Mucosa of stomach (tissue), 1 donor: ENCODE measurements around the gene BCDIN3D.
A peak's percentile ranks its signal among the peaks of the same experiment; 100 is the strongest.
"Not testable (repeated sequence)": the region's sequence is repeated elsewhere in the genome, so short reads cannot be mapped to it uniquely, and the experiment has no call there.

Experiments
- H3K27me3 ChIP-seq: one replicate; pipeline ENCODE4 v1.7.0; 2013; ENCODE audit warnings: mild to moderate bottlenecking, low read length; ENCODE audit not compliant: control insufficient read depth, insufficient read depth
- H3K36me3 ChIP-seq: one replicate; pipeline ENCODE4 v1.7.0; 2013; ENCODE audit warnings: low read length; ENCODE audit not compliant: control insufficient read depth, insufficient read depth
- H3K4me1 ChIP-seq: one replicate; pipeline ENCODE4 v1.7.0; 2013; ENCODE audit warnings: mild to moderate bottlenecking, low read length; ENCODE audit not compliant: control insufficient read depth, insufficient read depth
- H3K4me3 ChIP-seq: one replicate; pipeline ENCODE4 v1.7.0; 2013; ENCODE audit warnings: low read length
- H3K9ac ChIP-seq: one replicate; pipeline ENCODE4 v1.7.0; 2013; ENCODE audit warnings: mild to moderate bottlenecking, low read length, moderate library complexity
- H3K9me3 ChIP-seq: one replicate; pipeline ENCODE4 v1.7.0; 2013; ENCODE audit warnings: mild to moderate bottlenecking, low read length, moderate library complexity; ENCODE audit not compliant: control insufficient read depth
- donor health status: Pancreatic carcinoma.

BCDIN3D gene

GRCh38 chr12:49873361-49873934 lies 30.5 kb upstream of the BCDIN3D start:
- Histone ChIP-seq H3K36me3 (no peaks in the 10 kb centered on the region), H3K4me1 (peaks cover 14% of the 10 kb centered on the region), H3K4me3 (no peak overlapping the region), H3K9me3 (no peaks in the 10 kb centered on the region), H3K27me3 (no peaks in the 10 kb centered on the region), H3K9ac (no peak overlapping the region)

GRCh38 chr12:49872781-49873181 lies 29.9 kb upstream of the BCDIN3D start:
- no peak overlapping the region for H3K9ac ChIP-seq
- H3K4me1 ChIP-seq, result peaks cover 18% of the 10 kb centered on the region
- no peak overlapping the region for H3K4me3 ChIP-seq
- H3K9me3 ChIP-seq, result no peaks in the 10 kb centered on the region
- H3K36me3 ChIP-seq, result no peaks in the 10 kb centered on the region
- H3K27me3 ChIP-seq, result no peaks in the 10 kb centered on the region

- Histone ChIP-seq H3K9ac (no peak overlapping the region), H3K9me3 (no peaks in the 10 kb centered on the region), H3K27me3 (no peaks in the 10 kb centered on the region), H3K4me3 (no peak overlapping the region), H3K4me1 (peaks cover 22% of the 10 kb centered on the region), H3K36me3 (no peaks in the 10 kb centered on the region)
Measured at GRCh38 chr12:49872381-49872780, 29.5 kb upstream of the BCDIN3D start.

- H3K4me1 ChIP-seq, result peaks cover 28% of the 10 kb centered on the region
- H3K9me3 ChIP-seq, H3K27me3 ChIP-seq, H3K9ac ChIP-seq, H3K36me3 ChIP-seq, H3K4me3 ChIP-seq: not testable (repeated sequence)
Measured at GRCh38 chr12:49871811-49872251, 28.9 kb upstream of the BCDIN3D start.

- Histone ChIP-seq H3K27me3 (no peaks in the 10 kb centered on the region), H3K9me3 (no peaks in the 10 kb centered on the region), H3K4me1 (peaks cover 29% of the 10 kb centered on the region), H3K4me3 (no peak overlapping the region), H3K9ac (no peak overlapping the region), H3K36me3 (no peaks in the 10 kb centered on the region)
Measured at GRCh38 chr12:49871263-49871561, 28.3 kb upstream of the BCDIN3D start.

GRCh38 chr12:49870501-49871262 lies 27.8 kb upstream of the BCDIN3D start:
- no peak overlapping the region for H3K9ac ChIP-seq
- H3K36me3 ChIP-seq, result no peaks in the 10 kb centered on the region

GRCh38 chr12:49869816-49870500 lies 27.1 kb upstream of the BCDIN3D start:
- Histone ChIP-seq H3K9me3 (no peaks in the 10 kb centered on the region), H3K4me3 (no peak overlapping the region), H3K9ac (no peak overlapping the region), H3K36me3 (no peaks in the 10 kb centered on the region), H3K4me1 (peaks cover 29% of the 10 kb centered on the region), H3K27me3 (no peaks in the 10 kb centered on the region)

More at GRCh38 chr12:49870501-49871262, 27.8 kb upstream of the BCDIN3D start:
- no peaks in the 10 kb centered on the region for H3K27me3 ChIP-seq
- H3K9me3 ChIP-seq, result no peaks in the 10 kb centered on the region
- peaks cover 29% of the 10 kb centered on the region for H3K4me1 ChIP-seq
- no peak overlapping the region for H3K4me3 ChIP-seq

- Histone ChIP-seq H3K27me3 (no peaks in the 10 kb centered on the region), H3K36me3 (no peaks in the 10 kb centered on the region), H3K4me1 (peaks cover 29% of the 10 kb centered on the region), H3K9ac (no peak overlapping the region), H3K9me3 (no peaks in the 10 kb centered on the region), H3K4me3 (no peak overlapping the region)
Measured at GRCh38 chr12:49868952-49869815, 26.3 kb upstream of the BCDIN3D start.

- Histone ChIP-seq H3K36me3 (no peaks in the 10 kb centered on the region), H3K27me3 (no peaks in the 10 kb centered on the region), H3K9me3 (no peaks in the 10 kb centered on the region), H3K4me3 (no peak overlapping the region), H3K4me1 (peaks cover 29% of the 10 kb centered on the region), H3K9ac (no peak overlapping the region)
Measured at GRCh38 chr12:49868449-49868848, 25.5 kb upstream of the BCDIN3D start.

- Histone ChIP-seq H3K36me3 (no peaks in the 10 kb centered on the region), H3K27me3 (no peaks in the 10 kb centered on the region), H3K4me3 (no peak overlapping the region), H3K9me3 (no peaks in the 10 kb centered on the region), H3K4me1 (peaks cover 29% of the 10 kb centered on the region), H3K9ac (no peak overlapping the region)
Measured at GRCh38 chr12:49867570-49868341, 24.9 kb upstream of the BCDIN3D start.

- Histone ChIP-seq H3K36me3 (no peaks in the 10 kb centered on the region), H3K9ac (peak overlapping the region; percentile 44), H3K27me3 (no peaks in the 10 kb centered on the region), H3K4me3 (no peak overlapping the region), H3K9me3 (no peaks in the 10 kb centered on the region), H3K4me1 (peaks cover 29% of the 10 kb centered on the region)
Measured at GRCh38 chr12:49866859-49867569, 24.1 kb upstream of the BCDIN3D start.
